ENCODE data around the gene SEC11A. TPM values are rescaled to one million over a fixed set of nuclear protein-coding genes. Genes with fewer than 3 reads are reported as not detected.

The SEC11A gene
- total and polyA plus RNA-seq, 2 experiments from 2014 or later = 218 to 271 TPM

- Histone ChIP-seq H3K9me3 (ENCODE audit: low read depth) (no peaks in the 10 kb centered on the region), H3K27me3 (no peaks in the 10 kb centered on the region), H3K27ac (no peak overlapping the region), H3K4me1 (ENCODE audit: insufficient read depth) (no peaks in the 10 kb centered on the region), H3K36me3 (replicated peaks; ENCODE audit: insufficient read depth, low read depth) (no peaks in the 10 kb centered on the region), H3K9me2 (replicated peaks; ENCODE audit: insufficient read depth) (no peaks in the 10 kb centered on the region), H3K4me3 (no peak overlapping the region), H3K79me2 (peaks cover 29% of the 10 kb centered on the region), H4K20me1 (ENCODE audit: insufficient read depth, poor library complexity, severe bottlenecking) (no peaks in the 10 kb centered on the region), H2AFZ (no peak overlapping the region), H3K4me2 (no peak overlapping the region)
- peak; percentile 22 for DNase-seq (ENCODE audit: low spot score)
- no peak for TF ChIP-seq EZH2 (IDR thresholded peaks at IDR 0.05; ENCODE audit: borderline replicate concordance)
- 81% methylated on average over 5 of the region's 5 CpGs for WGBS (ENCODE audit: low lambda C conversion rate, missing lambda C conversion rate)
Measured at GRCh38 chr15:84685304-84685703, 30.6 kb downstream of the SEC11A start.

GRCh38 chr15:84684092-84684491 is 31.8 kb downstream of the SEC11A start:
- 100% methylated on average over 1 of the region's 1 CpG for WGBS (ENCODE audit: low lambda C conversion rate, missing lambda C conversion rate)
- no peak for TF ChIP-seq CTCF (IDR thresholded peaks at IDR 0.05; ENCODE audit: poor library complexity)
- TF ChIP-seq EZH2 (IDR thresholded peaks at IDR 0.05; ENCODE audit: borderline replicate concordance) = no peak
- no peak for TF ChIP-seq EZH2phosphoT487 (IDR thresholded peaks at IDR 0.05; ENCODE audit: low read depth, severe bottlenecking, unreplicated experiment)
- no peaks in the 10 kb centered on the region for H4K20me1 ChIP-seq (ENCODE audit: insufficient read depth, poor library complexity, severe bottlenecking)
- H3K9me2 ChIP-seq (replicated peaks; ENCODE audit: insufficient read depth) = no peaks in the 10 kb centered on the region
- DNase-seq (ENCODE audit: low spot score) = no peak
- H2AFZ ChIP-seq = no peak overlapping the region
- no peak overlapping the region for H3K27ac ChIP-seq
- H3K4me1 ChIP-seq (ENCODE audit: insufficient read depth) = no peaks in the 10 kb centered on the region
- H3K4me2 ChIP-seq = no peak overlapping the region
- H3K36me3 ChIP-seq (replicated peaks; ENCODE audit: insufficient read depth, low read depth) = no peaks in the 10 kb centered on the region
- H3K9me3 ChIP-seq (ENCODE audit: low read depth) = no peaks in the 10 kb centered on the region
- no peak overlapping the region for H3K4me3 ChIP-seq
- H3K79me2 ChIP-seq = peaks cover 20% of the 10 kb centered on the region
- H3K27me3 ChIP-seq = no peaks in the 10 kb centered on the region

GRCh38 chr15:84681831-84682230 is 34.1 kb downstream of the SEC11A start:
- no peaks in the 10 kb centered on the region for H3K36me3 ChIP-seq (replicated peaks; ENCODE audit: insufficient read depth, low read depth)
- H3K27me3 ChIP-seq = no peaks in the 10 kb centered on the region
- H3K9me2 ChIP-seq (replicated peaks; ENCODE audit: insufficient read depth) = no peaks in the 10 kb centered on the region
- H3K4me1 ChIP-seq (ENCODE audit: insufficient read depth) = no peaks in the 10 kb centered on the region
- WGBS (ENCODE audit: low lambda C conversion rate, missing lambda C conversion rate) = 87% methylated on average over 3 of the region's 3 CpGs
- no peak overlapping the region for H3K4me2 ChIP-seq
- H3K79me2 ChIP-seq = peaks cover 15% of the 10 kb centered on the region
- no peak overlapping the region for H3K4me3 ChIP-seq
- H3K27ac ChIP-seq = no peak overlapping the region
- no peak for DNase-seq (ENCODE audit: low spot score)
- no peak overlapping the region for H2AFZ ChIP-seq
- no peaks in the 10 kb centered on the region for H3K9me3 ChIP-seq (ENCODE audit: low read depth)
- no peak for TF ChIP-seq EZH2 (IDR thresholded peaks at IDR 0.05; ENCODE audit: borderline replicate concordance)
- TF ChIP-seq CTCF (IDR thresholded peaks at IDR 0.05; ENCODE audit: poor library complexity) = no peak
- TF ChIP-seq EZH2phosphoT487 (IDR thresholded peaks at IDR 0.05; ENCODE audit: low read depth, severe bottlenecking, unreplicated experiment) = no peak
- H4K20me1 ChIP-seq (ENCODE audit: insufficient read depth, poor library complexity, severe bottlenecking) = no peaks in the 10 kb centered on the region

DNA sequence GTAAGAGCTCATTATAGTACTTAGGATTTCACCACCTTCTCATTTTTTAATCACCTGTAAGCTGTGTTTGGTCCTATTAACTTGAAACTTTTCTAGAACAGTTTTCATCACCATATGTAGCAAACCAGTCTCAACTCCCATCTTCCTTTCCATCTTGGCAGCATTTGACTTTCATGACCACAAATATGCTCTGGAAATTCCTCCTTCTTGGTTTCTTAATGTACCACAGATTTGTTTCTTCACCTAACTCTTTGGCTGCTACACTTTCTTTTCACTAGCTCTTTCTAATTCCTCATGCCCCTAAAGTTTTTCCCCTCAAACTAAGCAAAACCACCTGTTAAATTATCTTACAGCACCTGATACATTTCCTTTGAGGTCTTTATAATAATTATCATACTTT is 44.7 kb downstream of the SEC11A start:
- H3K9me3 ChIP-seq (ENCODE audit: low read depth) = no peaks in the 10 kb centered on the region
- no peaks in the 10 kb centered on the region for H4K20me1 ChIP-seq (ENCODE audit: insufficient read depth, poor library complexity, severe bottlenecking)
- peaks cover 4% of the 10 kb centered on the region for H3K79me2 ChIP-seq
- H3K9me2 ChIP-seq (replicated peaks; ENCODE audit: insufficient read depth) = no peaks in the 10 kb centered on the region
- no peak overlapping the region for H3K4me3 ChIP-seq
- peaks cover 8% of the 10 kb centered on the region for H3K4me1 ChIP-seq (ENCODE audit: insufficient read depth)
- no peak overlapping the region for H3K4me2 ChIP-seq
- H3K27me3 ChIP-seq = no peaks in the 10 kb centered on the region
- H3K27ac ChIP-seq = peak overlapping the region; percentile 8
- TF ChIP-seq EZH2 (IDR thresholded peaks at IDR 0.05; ENCODE audit: borderline replicate concordance) (no peak), EZH2phosphoT487 (IDR thresholded peaks at IDR 0.05; ENCODE audit: low read depth, severe bottlenecking, unreplicated experiment) (no peak), CTCF (IDR thresholded peaks at IDR 0.05; ENCODE audit: poor library complexity) (no peak)
- no peak for DNase-seq (ENCODE audit: low spot score)
- H2AFZ ChIP-seq = no peak overlapping the region
- H3K36me3 ChIP-seq (replicated peaks; ENCODE audit: insufficient read depth, low read depth) = no peaks in the 10 kb centered on the region

Data from hepatocyte (in vitro differentiated cells).